ENCODE results near the gene RANBP3. TPM values are rescaled to one million over a fixed set of nuclear protein-coding genes. Genes with fewer than 3 reads are reported as not detected.

RANBP3 gene
- total RNA-seq, 1 experiment from 2014 or later = 44.1 TPM

DNA sequence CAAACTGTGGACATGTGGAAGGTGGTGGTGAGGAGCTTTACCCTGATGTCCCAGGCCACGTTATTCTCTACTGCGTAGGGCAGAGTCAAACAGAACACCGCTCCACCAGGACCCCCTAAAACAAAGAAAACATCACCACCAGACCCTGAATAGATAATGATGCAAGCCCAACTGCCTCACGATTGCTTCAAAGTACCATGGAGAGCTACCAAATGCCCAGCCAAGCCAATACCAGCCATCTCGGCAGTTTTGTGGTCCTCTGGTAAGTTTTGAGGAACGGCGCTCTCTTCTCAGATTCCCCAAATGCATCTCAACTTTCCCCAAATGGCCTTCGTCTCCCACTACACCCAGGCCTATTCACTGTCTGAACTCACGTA lies 5.6 kb downstream of the RANBP3 start:
- H3F3A ChIP-seq (ENCODE audit: insufficient read depth, low read depth) = no peaks in the 10 kb centered on the region
- H3K27ac ChIP-seq = no peak overlapping the region
- peaks cover 93% of the 10 kb centered on the region for H3K79me2 ChIP-seq (ENCODE audit: low read depth)
- ChIA-PET POLR2A (ENCODE audit: unreplicated experiment) (no interaction called here), CTCF (no interaction called here)
- H3K4me2 ChIP-seq = no peak overlapping the region
- H3K4me1 ChIP-seq (replicated peaks; ENCODE audit: insufficient read depth) = peaks cover 12% of the 10 kb centered on the region
- no peaks in the 10 kb centered on the region for H3K27me3 ChIP-seq (ENCODE audit: insufficient read depth, low read depth)
- DNase-seq = no peak
- no peak overlapping the region for H2AFZ ChIP-seq
- H3K9me2 ChIP-seq (ENCODE audit: insufficient read depth) = no peaks in the 10 kb centered on the region
- no peak for TF ChIP-seq EZH2 (IDR thresholded peaks at IDR 0.05; ENCODE audit: low read depth)
- peaks cover 42% of the 10 kb centered on the region for H4K20me1 ChIP-seq (ENCODE audit: insufficient read depth)
- H3K36me3 ChIP-seq (ENCODE audit: low read depth) = no peaks in the 10 kb centered on the region
- H3K4me3 ChIP-seq = no peak overlapping the region
- H3K9me3 ChIP-seq (ENCODE audit: insufficient read depth, low read depth) = no peaks in the 10 kb centered on the region
- intact Hi-C loops (cut with micrococcal nuclease; ENCODE audit: unreplicated experiment) = no loop called here
- no TSS peak for BruUV-seq (replicated peaks)

DNA sequence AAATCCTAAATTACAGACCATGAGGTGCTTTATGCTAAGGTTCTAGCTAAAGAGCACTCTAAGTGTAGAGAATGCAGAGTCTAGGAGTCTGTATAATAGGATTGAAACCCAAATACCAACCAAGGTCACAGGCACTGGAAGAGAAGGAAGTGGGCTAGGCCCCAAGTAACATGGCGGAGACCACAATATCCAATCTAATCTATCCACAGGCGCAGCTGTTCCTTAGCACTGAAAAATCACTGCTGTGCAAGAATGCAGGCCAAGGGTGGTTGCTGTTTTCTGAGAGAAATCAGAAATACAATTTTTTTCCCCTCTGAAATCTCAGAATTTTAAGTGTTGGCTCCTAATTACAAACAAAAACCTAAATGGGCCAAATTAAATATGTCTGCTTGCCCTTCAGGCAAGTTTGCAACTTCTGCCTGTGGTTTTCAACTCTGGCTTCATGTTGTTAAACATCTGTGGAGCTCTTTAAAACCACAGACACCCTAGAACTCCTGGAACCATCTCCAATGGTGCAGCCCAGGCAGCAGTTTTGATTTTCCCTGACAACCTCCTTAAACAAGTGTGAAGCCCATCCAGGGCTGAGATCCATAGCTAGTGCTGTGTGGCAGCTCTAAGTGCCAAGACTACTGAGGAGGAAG lies 6.1 kb downstream of the RANBP3 start:
- POLR2A ChIA-PET (ENCODE audit: unreplicated experiment) = no interaction called here
- BruUV-seq (replicated peaks) = no TSS peak
- H3K4me1 ChIP-seq (replicated peaks; ENCODE audit: insufficient read depth) = peaks cover 11% of the 10 kb centered on the region
- no peaks in the 10 kb centered on the region for H3K27me3 ChIP-seq (ENCODE audit: insufficient read depth, low read depth)
- H3F3A ChIP-seq (ENCODE audit: insufficient read depth, low read depth) = no peaks in the 10 kb centered on the region
- H3K79me2 ChIP-seq (ENCODE audit: low read depth) = peaks cover 93% of the 10 kb centered on the region
- no peaks in the 10 kb centered on the region for H3K9me2 ChIP-seq (ENCODE audit: insufficient read depth)
- CTCF ChIA-PET = no interaction called here
- no peak overlapping the region for H3K27ac ChIP-seq
- peaks cover 46% of the 10 kb centered on the region for H4K20me1 ChIP-seq (ENCODE audit: insufficient read depth)
- no peaks in the 10 kb centered on the region for H3K36me3 ChIP-seq (ENCODE audit: low read depth)
- intact Hi-C loops (cut with micrococcal nuclease; ENCODE audit: unreplicated experiment) = no loop called here
- H2AFZ ChIP-seq = no peak overlapping the region
- DNase-seq = no peak
- no peak overlapping the region for H3K4me2 ChIP-seq
- no peaks in the 10 kb centered on the region for H3K9me3 ChIP-seq (ENCODE audit: insufficient read depth, low read depth)
- H3K4me3 ChIP-seq = no peak overlapping the region
- TF ChIP-seq, protein P1, sequence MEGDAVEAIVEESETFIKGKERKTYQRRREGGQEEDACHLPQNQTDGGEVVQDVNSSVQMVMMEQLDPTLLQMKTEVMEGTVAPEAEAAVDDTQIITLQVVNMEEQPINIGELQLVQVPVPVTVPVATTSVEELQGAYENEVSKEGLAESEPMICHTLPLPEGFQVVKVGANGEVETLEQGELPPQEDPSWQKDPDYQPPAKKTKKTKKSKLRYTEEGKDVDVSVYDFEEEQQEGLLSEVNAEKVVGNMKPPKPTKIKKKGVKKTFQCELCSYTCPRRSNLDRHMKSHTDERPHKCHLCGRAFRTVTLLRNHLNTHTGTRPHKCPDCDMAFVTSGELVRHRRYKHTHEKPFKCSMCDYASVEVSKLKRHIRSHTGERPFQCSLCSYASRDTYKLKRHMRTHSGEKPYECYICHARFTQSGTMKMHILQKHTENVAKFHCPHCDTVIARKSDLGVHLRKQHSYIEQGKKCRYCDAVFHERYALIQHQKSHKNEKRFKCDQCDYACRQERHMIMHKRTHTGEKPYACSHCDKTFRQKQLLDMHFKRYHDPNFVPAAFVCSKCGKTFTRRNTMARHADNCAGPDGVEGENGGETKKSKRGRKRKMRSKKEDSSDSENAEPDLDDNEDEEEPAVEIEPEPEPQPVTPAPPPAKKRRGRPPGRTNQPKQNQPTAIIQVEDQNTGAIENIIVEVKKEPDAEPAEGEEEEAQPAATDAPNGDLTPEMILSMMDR (conservative IDR thresholded peaks at IDR 0.05) = no peak
- TF ChIP-seq EZH2 (IDR thresholded peaks at IDR 0.05; ENCODE audit: low read depth) = no peak

DNA sequence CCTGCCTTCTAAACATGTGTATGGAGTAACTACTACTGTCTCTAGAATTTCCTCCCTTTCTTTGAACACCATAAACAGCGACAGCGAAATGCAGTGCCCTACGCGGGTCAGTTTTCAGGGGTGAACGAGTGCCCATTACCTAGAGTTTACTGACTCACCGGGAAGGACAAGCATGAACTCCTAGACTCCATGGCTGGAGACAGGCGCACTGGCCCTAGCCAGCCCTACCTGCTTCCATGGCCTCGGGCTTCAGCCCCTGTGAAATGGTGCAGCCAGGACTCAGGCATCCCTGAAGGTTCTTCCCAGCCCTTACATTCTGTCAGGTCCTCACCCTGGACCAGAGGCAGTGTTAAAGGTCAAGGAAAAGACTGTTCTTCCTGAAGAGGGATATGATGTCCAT lies 8.5 kb downstream of the RANBP3 start:
- no peak for DNase-seq
- Histone ChIP-seq H3K27me3 (ENCODE audit: insufficient read depth, low read depth) (no peaks in the 10 kb centered on the region), H3K79me2 (ENCODE audit: low read depth) (peaks cover 90% of the 10 kb centered on the region), H3K4me1 (replicated peaks; ENCODE audit: insufficient read depth) (no peaks in the 10 kb centered on the region), H3K4me3 (no peak overlapping the region), H3K4me2 (no peak overlapping the region), H4K20me1 (ENCODE audit: insufficient read depth) (peaks cover 35% of the 10 kb centered on the region), H2AFZ (no peak overlapping the region), H3F3A (ENCODE audit: insufficient read depth, low read depth) (no peaks in the 10 kb centered on the region), H3K9me3 (ENCODE audit: insufficient read depth, low read depth) (no peaks in the 10 kb centered on the region), H3K9me2 (ENCODE audit: insufficient read depth) (no peaks in the 10 kb centered on the region), H3K36me3 (ENCODE audit: low read depth) (no peaks in the 10 kb centered on the region), H3K27ac (no peak overlapping the region)
- BruUV-seq (replicated peaks) = no TSS peak
- intact Hi-C loops (cut with micrococcal nuclease; ENCODE audit: unreplicated experiment) = no loop called here
- POLR2A ChIA-PET (ENCODE audit: unreplicated experiment) = no interaction called here
- TF ChIP-seq, protein P1 (conservative IDR thresholded peaks at IDR 0.05) = no peak
- TF ChIP-seq EZH2 (IDR thresholded peaks at IDR 0.05; ENCODE audit: low read depth) = no peak
- CTCF ChIA-PET = no interaction called here

Data from PC-9 (cell line).